Right lobe of liver (tissue), 4 donors: ENCODE results near the gene ANGPTL4.

Experiments
- POLR2A ChIP-seq: fragments of 450-650 bp; IDR thresholded peaks from one replicate; pipeline ENCODE4 v1.6.1; 2017; ENCODE audit warnings: antibody characterized with exemption, mild to moderate bottlenecking
- TF ChIP-seq, protein P1 (sequence below), 4 donors: fragments of 200-600 bp in 3 of 4; fragments of 450-650 bp in 1 of 4; IDR thresholded peaks; one replicate each; pipeline versions ENCODE4 v1.5.1 to v1.8.0; 2016 to 2022; ENCODE audit warnings: antibody characterized with exemption in 4 of 4, mild to moderate bottlenecking in 2 of 4
- donor health status: DM: no; HTN: no; CAD: no.
- donor health status: DM: no; HTN: no; CAD: no.
- donor health status: DM: no; HTN: yes; CAD: no.

DNA sequence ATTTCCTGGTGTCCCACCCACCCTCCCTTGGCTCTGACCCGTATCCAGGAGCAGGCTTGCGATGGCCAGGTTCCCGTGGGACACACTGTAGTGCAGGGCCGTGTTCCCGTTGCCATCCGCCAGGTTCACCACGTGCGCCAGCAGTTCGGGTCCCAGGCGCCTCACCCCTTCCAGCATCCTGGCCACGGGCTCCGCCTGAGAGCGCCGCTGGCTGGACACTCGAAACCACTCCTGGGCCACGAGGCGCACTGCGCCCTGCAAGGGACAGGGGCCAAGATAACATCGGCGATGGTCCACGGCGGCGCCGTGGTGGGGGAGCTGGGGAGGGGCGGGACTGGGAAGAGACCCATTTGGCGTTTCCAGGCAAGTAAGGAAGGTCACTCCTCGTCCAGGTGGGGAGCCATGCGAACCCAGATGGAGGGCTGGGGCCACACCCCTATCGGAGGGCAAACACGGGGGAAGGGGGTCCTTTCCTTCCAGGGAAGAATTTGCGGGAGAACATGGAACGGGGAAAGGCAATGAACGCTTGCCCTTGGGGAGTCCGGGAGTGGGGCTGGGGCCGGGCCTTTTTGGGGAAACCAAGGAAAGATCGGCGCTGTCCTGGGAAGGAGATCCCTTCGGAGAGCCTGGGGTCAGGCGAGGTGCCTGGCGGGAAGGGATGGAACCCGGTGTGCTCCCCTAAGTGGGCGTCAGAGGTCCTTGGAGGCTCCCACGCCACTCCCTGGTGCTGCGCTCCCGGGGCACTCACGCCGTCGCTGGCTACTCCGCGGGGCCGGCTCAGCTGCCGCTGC is 30.8 kb upstream of the ANGPTL4 start:
- no peak for TF ChIP-seq POLR2A
- TF ChIP-seq, protein P1, sequence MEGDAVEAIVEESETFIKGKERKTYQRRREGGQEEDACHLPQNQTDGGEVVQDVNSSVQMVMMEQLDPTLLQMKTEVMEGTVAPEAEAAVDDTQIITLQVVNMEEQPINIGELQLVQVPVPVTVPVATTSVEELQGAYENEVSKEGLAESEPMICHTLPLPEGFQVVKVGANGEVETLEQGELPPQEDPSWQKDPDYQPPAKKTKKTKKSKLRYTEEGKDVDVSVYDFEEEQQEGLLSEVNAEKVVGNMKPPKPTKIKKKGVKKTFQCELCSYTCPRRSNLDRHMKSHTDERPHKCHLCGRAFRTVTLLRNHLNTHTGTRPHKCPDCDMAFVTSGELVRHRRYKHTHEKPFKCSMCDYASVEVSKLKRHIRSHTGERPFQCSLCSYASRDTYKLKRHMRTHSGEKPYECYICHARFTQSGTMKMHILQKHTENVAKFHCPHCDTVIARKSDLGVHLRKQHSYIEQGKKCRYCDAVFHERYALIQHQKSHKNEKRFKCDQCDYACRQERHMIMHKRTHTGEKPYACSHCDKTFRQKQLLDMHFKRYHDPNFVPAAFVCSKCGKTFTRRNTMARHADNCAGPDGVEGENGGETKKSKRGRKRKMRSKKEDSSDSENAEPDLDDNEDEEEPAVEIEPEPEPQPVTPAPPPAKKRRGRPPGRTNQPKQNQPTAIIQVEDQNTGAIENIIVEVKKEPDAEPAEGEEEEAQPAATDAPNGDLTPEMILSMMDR (IDR thresholded peaks at IDR 0.05) = no peak
